Stimulated activated memory B cell treated with anti-CD40 and anti-IgM and Interleukin-4, amounts not matched to agents 10 μg/mL and 1 μg/mL and 100 μg/mL, for 72 hours (primary cell): ENCODE results near the gene JAKMIP1.
A peak's percentile ranks its signal among the peaks of the same experiment; 100 is the strongest.

Source experiments
- ATAC-seq: fragments of 150-1000 bp; cut with Tn5 transposase; 2 replicates; pipeline ENCODE4 v1.10.0; 2021
- H3K27ac Mint-ChIP-seq: one replicate; pipeline ENCODE4 v1.8.0; 2022; ENCODE audit warnings: mild to moderate bottlenecking, mixed read lengths
- H3K27me3 Mint-ChIP-seq: one replicate; pipeline ENCODE4 v1.8.0; 2022; ENCODE audit warnings: mixed read lengths
- H3K36me3 Mint-ChIP-seq: one replicate; pipeline ENCODE4 v1.8.0; 2022; ENCODE audit warnings: mixed read lengths
- H3K4me1 Mint-ChIP-seq: one replicate; pipeline ENCODE4 v1.8.0; 2022; ENCODE audit warnings: mixed read lengths
- H3K4me3 Mint-ChIP-seq: one replicate; pipeline ENCODE4 v1.8.0; 2022; ENCODE audit warnings: mild to moderate bottlenecking, moderate library complexity, mixed read lengths
- H3K9me3 Mint-ChIP-seq: one replicate; pipeline ENCODE4 v1.8.0; 2022; ENCODE audit warnings: mixed read lengths

Gene JAKMIP1

DNA sequence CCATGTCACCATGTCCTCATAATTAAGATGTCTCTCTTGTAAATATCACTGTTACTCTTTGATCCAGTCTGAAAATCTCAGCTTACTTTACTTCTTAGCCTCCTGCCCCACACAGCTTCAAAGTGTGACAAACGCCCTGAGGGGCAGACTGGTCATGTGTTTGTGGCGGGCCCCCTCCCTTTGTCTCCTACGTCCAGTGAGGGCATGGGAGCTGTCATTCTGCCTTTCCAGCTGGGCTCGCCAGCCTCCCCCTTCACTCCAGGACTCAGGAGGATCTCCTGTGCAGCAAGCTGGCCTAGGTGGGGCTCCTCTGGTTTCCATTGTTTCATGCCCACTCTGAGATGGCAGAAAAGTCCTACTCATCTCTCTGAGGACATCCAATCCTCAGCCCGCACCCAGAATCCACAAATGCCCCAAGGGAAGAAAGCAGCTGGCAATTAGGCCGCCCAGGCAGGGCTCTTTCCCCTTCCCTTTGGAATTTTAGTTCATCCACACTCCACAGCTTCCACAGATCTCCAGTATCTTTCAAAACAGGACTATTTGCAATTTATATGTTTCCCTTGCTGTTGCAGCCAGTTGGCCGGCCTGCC, 95.7 kb downstream of the JAKMIP1 start:
- H3K27ac Mint-ChIP-seq: no peak overlapping the region
- ATAC-seq: no peak
- H3K4me1 Mint-ChIP-seq: no peaks in the 10 kb centered on the region
- no peak overlapping the region for H3K4me3 Mint-ChIP-seq
- no peaks in the 10 kb centered on the region for H3K27me3 Mint-ChIP-seq
- peaks cover 4% of the 10 kb centered on the region for H3K9me3 Mint-ChIP-seq
- H3K36me3 Mint-ChIP-seq: no peaks in the 10 kb centered on the region

DNA sequence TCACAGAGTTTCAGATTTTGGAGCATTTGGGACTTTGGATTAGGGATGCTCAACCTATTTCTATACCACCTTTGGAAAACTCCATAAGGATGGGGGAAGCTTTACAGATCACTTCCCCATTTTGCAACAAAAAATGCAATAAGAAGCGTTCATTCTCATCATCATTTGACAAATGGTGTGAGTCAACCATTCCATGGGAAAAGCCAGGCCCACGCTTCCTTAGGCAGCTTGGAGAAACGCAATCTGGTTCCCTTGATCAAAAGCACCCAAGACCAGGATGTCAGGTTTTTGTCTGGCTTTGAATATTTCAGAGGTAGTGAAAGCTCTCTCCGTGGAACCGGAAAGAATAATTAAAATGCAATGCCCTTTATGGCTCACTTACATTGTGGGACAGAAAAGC, 102.8 kb downstream of the JAKMIP1 start:
- no peaks in the 10 kb centered on the region for H3K4me1 Mint-ChIP-seq
- H3K36me3 Mint-ChIP-seq: no peaks in the 10 kb centered on the region
- H3K27ac Mint-ChIP-seq: no peak overlapping the region
- no peak overlapping the region for H3K4me3 Mint-ChIP-seq
- no peaks in the 10 kb centered on the region for H3K27me3 Mint-ChIP-seq
- peaks cover 12% of the 10 kb centered on the region for H3K9me3 Mint-ChIP-seq
- no peak for ATAC-seq

DNA sequence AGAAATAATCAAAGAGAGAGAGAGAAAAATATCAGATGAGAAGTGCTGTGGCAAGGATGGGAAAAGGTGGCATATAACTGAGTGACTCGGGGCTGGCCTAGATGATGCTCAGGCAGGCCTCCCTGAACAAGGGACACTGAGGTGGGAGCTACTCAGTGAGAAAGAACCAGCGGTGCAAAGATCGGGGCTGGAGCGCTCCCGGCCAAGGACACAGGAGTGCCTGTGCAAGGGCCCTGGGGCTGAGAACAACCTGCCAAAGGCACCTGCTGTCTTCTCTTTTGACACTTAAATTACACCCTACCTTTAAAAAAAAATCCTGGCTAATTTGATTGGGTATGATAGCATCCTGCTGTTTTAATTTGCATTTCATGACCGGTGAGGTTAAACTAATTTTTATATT, 104.5 kb downstream of the JAKMIP1 start:
- Mint-ChIP-seq H3K4me1 (no peaks in the 10 kb centered on the region), H3K27me3 (no peaks in the 10 kb centered on the region), H3K4me3 (no peak overlapping the region), H3K9me3 (peaks cover 12% of the 10 kb centered on the region), H3K36me3 (no peaks in the 10 kb centered on the region), H3K27ac (no peak overlapping the region)
- ATAC-seq: no peak

DNA sequence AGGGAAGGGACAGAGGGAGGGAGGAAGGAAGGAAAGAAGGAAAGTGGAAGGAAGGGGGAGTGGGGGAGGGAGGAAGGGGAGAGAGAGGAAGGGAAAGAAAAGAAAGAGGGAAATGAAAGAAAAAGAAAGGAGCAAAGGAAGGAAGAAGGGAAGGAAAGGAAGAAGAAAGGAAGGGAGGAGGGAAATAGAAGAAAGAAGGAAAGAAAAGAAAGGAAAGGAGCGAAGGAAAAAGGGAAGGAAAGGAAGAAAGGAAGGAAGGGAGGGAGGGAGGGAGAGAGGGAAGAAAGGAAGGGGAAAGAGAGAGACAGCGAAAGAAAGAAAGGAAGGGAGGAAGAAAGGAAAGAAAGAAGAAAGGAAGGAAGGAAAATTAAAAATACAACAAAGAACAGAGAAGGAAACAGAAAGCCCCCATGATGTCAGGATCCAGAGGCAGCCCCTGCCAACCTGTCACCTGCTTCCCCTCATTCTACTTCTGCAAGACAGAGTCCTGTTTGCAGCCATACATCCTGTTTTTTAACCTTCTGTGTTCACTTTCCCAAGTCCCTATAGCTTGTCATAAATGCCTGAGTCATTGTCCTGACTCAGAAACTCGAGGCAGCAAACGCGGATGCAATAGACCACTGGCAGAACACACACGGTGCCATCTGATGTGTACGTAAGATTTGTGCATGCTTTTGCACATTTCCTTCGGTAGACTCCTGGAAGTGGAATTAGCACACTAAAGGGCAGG, 105.2 kb downstream of the JAKMIP1 start:
- Mint-ChIP-seq H3K27me3 (no peaks in the 10 kb centered on the region), H3K4me3 (no peak overlapping the region), H3K27ac (no peak overlapping the region), H3K36me3 (no peaks in the 10 kb centered on the region), H3K4me1 (no peaks in the 10 kb centered on the region), H3K9me3 (peaks cover 12% of the 10 kb centered on the region)
- ATAC-seq: no peak

DNA sequence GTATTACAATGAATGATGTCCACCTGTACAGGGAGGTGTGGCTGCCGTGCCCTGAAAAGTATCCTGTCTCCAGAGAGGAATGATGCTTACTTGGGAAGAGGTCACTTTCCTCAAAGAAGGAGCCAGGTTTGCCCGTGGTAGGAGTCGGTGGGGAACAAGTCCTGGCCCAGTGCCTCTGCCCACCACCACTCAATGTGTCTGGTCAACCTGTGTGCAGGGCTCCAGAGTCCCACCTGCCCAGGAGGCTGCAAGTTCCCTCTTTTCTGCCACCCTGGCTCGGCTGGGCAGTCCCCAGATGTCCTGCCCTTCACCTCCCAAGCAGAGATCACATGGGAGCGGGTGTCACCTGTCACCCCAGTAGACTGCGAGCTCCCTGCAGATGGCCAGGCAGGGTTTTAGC, 106.7 kb downstream of the JAKMIP1 start:
- H3K4me1 Mint-ChIP-seq: no peaks in the 10 kb centered on the region
- H3K27ac Mint-ChIP-seq: no peak overlapping the region
- H3K27me3 Mint-ChIP-seq: no peaks in the 10 kb centered on the region
- ATAC-seq: peak; percentile 16
- peaks cover 7% of the 10 kb centered on the region for H3K9me3 Mint-ChIP-seq
- H3K36me3 Mint-ChIP-seq: no peaks in the 10 kb centered on the region
- no peak overlapping the region for H3K4me3 Mint-ChIP-seq

DNA sequence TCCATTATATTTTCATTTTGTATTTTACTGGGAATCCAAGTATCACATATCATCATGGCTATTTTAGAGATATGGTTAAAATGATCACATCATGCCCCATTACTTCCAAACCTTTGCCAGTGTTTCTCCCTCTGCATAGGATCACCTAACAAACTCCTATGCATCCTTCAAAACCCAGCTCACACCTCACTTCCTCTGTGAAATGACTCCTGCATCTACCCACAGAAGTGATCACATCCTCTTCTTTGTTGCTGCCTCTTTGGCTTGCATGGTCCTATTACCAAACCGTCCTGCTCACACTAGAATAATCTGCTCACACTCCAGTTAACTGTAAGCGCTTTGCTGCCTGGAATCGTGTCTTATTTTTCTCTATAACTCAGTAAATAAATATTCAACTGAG, 107.4 kb downstream of the JAKMIP1 start:
- Mint-ChIP-seq H3K36me3 (no peaks in the 10 kb centered on the region), H3K4me3 (no peak overlapping the region), H3K27me3 (no peaks in the 10 kb centered on the region), H3K9me3 (peaks cover 3% of the 10 kb centered on the region), H3K4me1 (no peaks in the 10 kb centered on the region), H3K27ac (no peak overlapping the region)
- no peak for ATAC-seq

DNA sequence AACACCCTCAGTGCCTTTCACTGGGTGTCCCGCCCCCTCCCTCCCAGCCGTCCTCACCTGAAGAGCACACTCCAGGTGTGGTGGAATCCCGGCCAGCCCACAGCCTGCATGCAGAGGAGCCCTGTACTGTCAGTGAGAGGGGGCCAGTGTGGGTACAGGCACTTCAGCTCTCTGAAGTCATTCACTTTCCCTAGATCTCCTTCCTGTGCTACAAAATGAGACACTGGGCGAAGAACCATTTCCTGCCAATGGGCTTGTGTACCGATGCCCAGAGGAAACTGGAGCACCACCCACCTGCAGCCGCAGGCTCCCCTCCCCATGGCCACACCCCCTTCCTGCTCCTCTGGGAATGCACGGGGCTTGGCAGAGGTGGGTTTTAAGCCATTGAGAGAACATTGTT, 108.2 kb downstream of the JAKMIP1 start:
- ATAC-seq: no peak
- H3K36me3 Mint-ChIP-seq: no peaks in the 10 kb centered on the region
- H3K27ac Mint-ChIP-seq: no peak overlapping the region

DNA sequence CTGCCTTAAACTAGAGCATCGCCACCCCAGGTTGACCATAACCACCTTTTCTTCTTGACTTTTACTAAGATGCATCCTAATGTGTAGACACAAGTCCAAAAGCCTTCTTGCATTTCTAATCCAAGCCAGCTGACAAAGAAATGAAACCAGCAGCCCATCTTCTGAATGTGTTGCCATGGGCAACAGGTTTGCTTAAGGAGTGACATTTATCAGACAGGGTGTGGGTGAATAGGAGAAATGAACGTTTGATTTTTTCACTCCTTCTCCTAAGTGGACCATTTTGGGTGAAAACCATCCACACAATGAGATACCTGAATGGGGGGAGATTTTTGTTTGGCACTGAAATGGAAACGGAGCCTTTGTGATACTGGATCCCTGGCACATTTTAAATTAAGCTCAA, 109.4 kb downstream of the JAKMIP1 start:
- no peak for ATAC-seq
- Mint-ChIP-seq H3K27ac (no peak overlapping the region), H3K4me3 (no peak overlapping the region), H3K27me3 (no peaks in the 10 kb centered on the region), H3K9me3 (peaks cover 3% of the 10 kb centered on the region), H3K4me1 (no peaks in the 10 kb centered on the region), H3K36me3 (no peaks in the 10 kb centered on the region)

More for the DNA sequence above, 108.2 kb downstream of the JAKMIP1 start:
- no peak overlapping the region for H3K4me3 Mint-ChIP-seq
- H3K27me3 Mint-ChIP-seq: no peaks in the 10 kb centered on the region
- peaks cover 3% of the 10 kb centered on the region for H3K9me3 Mint-ChIP-seq
- H3K4me1 Mint-ChIP-seq: no peaks in the 10 kb centered on the region

DNA sequence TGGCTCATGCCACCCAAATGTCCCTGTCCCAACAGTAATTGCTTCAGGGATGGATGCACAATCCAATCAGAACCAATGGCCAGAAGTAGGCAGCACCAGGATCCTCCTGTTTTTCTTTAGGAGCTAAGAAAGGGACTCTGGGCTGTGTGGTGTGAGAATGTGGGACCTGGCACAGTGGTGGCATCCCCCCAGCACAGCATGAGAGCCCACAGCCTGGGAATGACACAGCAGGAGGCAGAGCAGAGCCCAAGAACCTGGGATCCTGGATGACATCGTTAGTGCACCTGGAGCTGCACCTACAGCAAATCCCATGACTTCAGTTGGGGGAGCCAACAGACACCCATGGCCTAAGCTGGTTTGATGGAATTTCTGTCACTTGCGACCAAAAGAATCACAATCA, 111.4 kb downstream of the JAKMIP1 start:
- Mint-ChIP-seq H3K27ac (no peak overlapping the region), H3K4me3 (no peak overlapping the region), H3K36me3 (no peaks in the 10 kb centered on the region), H3K4me1 (no peaks in the 10 kb centered on the region), H3K27me3 (no peaks in the 10 kb centered on the region), H3K9me3 (peaks cover 3% of the 10 kb centered on the region)
- ATAC-seq: no peak

DNA sequence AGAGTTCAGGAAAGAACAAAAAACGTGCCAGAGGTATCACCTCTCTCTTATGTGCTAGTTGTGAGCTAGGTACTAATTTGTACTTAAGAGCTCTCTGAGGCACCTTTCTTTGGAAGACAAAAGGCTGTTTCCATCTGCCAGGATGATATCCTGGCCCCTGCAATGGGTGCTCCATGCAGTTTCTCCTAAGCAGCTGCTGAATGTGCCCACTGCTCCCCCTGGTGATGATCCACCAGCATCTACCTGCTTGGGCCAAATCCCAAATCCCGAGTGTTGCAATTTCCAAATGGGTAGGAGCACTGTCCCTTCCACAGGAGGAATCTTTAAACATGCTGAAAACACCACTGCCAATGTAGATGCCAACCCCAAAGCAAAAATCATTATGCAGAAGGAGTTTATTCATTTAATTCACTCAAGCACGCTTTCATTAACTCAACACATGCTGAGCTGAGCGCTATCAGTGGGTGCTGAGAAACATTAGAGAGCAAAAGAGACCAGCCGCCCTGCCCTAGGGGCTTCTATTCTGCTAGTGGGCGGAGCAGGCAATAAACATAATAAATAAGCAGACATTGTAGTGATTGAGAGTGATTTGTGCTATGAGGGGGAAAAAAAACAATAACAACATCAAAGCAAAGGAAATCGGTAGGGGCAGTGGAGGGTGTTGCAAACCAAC, 112.5 kb downstream of the JAKMIP1 start:
- H3K4me1 Mint-ChIP-seq: no peaks in the 10 kb centered on the region
- no peaks in the 10 kb centered on the region for H3K27me3 Mint-ChIP-seq
- no peaks in the 10 kb centered on the region for H3K9me3 Mint-ChIP-seq
- no peak overlapping the region for H3K4me3 Mint-ChIP-seq
- ATAC-seq: no peak
- H3K36me3 Mint-ChIP-seq: no peaks in the 10 kb centered on the region
- H3K27ac Mint-ChIP-seq: no peak overlapping the region

DNA sequence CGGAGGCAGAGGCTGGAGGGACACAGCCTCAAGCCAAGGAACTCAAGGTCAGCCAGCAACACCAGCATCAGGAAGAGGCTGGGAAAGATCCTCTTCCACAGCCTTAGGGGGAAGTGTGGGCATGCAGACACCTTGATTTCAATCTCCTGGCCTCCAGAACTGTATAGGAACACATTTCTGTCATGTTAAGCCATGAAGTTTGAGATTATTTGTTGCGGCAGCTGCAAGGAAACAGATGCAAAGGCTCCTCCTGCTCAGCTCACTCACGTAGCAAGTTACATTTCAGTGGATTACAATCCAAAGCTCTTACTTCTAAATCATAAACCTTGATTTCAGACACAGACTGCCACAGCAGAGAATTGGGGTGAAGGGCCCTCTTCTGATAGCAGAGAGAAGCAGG, 113.5 kb downstream of the JAKMIP1 start:
- no peaks in the 10 kb centered on the region for H3K9me3 Mint-ChIP-seq
- no peak for ATAC-seq
- no peaks in the 10 kb centered on the region for H3K27me3 Mint-ChIP-seq
- no peaks in the 10 kb centered on the region for H3K36me3 Mint-ChIP-seq
- no peaks in the 10 kb centered on the region for H3K4me1 Mint-ChIP-seq
- H3K4me3 Mint-ChIP-seq: no peak overlapping the region
- H3K27ac Mint-ChIP-seq: no peak overlapping the region

DNA sequence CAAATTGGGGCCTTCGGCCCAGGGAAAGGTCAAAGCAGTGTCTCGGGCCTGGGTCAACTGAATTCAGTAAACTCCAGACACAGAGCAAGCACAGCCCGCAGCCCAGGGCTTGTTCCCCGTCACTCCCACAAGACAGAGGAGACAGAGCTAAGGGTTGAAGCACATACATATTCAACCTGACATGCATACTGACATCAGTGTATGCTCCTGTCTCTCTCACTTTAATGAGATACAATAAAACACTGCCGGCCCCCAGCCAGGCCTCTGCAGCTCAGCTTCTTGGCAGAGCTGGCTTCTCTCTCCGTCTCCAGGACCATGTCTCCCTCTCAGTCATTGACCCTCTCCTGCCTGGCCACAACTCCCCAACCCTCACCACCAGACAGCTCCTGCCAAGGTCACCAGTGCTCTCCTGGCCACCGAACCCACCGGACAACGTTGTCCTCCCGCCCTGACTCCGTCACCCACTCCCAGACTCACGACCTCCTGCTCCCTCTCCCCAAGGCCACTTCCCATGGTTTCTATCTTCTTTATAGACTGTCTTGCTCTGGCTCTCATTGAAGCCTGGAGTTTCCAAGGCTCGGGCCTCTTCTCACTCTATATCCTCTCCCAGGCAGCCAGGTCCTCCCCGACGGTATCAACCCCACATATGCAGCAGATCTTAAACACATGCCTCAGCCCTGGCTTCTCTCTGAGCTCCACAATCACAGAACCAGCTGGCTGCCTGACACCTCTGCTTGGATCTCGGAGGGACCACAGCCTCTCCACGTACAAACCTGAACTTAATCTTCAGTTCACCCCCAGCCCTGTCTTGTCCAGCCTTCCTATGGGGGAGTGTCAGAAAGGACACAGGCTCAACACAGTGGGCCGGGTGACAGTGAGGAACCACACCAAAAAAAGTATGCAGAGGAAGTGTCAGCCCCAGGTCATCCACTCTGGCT, 114.4 kb downstream of the JAKMIP1 start:
- Mint-ChIP-seq H3K4me3 (no peak overlapping the region), H3K27me3 (no peaks in the 10 kb centered on the region), H3K27ac (no peak overlapping the region), H3K4me1 (no peaks in the 10 kb centered on the region), H3K36me3 (no peaks in the 10 kb centered on the region), H3K9me3 (no peaks in the 10 kb centered on the region)
- ATAC-seq: peak; percentile 31

DNA sequence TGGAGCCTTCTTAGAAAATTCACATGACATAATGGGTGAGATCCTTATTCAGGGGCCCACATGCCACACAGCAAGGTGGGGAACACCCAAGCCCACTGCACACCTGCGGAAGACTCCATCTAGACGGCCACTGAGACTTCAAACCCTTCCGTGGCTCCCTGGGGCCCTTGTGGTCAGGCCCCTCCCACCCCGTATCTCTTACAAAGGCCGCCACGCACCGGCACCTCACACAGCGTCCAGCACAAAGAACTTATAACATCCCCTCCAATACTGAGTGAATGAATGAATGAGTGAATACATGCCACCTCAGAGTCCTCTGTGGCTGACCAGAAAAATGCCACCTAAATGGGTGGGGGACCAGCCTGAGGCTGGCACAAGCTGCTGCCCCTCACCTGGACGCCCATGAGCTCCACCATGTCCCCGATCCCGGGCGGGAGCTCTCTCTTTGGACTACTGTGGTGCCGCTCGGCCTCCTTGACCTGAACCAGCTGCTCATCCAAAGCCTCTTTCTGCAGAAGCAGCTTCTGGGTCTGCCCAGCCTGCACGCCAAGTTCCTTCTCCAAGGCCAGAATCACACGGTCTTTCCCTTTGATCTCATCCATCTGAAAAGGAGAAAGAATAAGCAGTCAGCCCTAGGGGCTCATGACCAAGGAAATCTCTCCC, 115.2 kb downstream of the JAKMIP1 start:
- Mint-ChIP-seq H3K9me3 (no peaks in the 10 kb centered on the region), H3K27me3 (no peaks in the 10 kb centered on the region), H3K4me1 (no peaks in the 10 kb centered on the region), H3K36me3 (no peaks in the 10 kb centered on the region), H3K4me3 (no peak overlapping the region), H3K27ac (no peak overlapping the region)
- ATAC-seq: no peak

DNA sequence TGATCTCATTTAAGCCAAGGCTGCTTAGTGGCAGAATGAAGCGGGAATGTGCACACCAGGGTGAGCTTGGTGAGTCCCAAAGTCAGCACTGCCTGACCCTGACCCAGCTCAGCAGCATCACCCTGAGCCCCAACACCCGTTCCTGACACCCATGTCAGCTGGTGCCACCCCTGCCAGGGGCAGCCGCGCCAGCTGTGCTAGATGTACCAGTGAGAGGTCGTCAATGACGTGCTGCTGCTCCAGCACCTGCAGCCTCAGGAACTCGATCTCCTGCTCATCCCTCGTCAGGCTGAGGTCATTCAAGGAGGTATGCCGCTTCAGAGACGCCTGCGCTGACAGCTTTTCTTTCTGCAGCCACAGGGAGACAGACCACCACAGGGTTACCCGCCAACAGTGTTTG, 120.4 kb downstream of the JAKMIP1 start:
- no peaks in the 10 kb centered on the region for H3K9me3 Mint-ChIP-seq
- ATAC-seq: no peak
- H3K27ac Mint-ChIP-seq: no peak overlapping the region
- no peak overlapping the region for H3K4me3 Mint-ChIP-seq
- no peaks in the 10 kb centered on the region for H3K27me3 Mint-ChIP-seq
- H3K4me1 Mint-ChIP-seq: no peaks in the 10 kb centered on the region
- H3K36me3 Mint-ChIP-seq: no peaks in the 10 kb centered on the region

DNA sequence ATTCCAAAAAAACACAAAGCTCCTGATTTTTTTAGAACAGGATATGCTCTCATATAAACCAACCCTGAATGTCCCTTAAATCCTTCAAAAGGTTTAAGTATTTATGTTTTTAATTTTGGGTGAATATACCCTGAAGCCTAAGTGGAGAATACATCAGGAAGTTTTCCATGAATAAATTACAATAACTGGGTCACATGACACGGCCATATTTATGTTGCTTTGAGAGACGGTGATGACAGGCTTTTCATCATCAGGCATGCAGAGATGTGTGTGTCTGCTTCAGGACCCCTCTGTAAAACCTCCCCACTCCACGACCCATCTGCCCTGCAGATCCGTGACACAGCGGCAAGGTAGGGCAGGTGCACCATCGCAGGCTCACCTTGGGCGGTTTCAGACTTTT, 121.8 kb downstream of the JAKMIP1 start:
- no peak overlapping the region for H3K4me3 Mint-ChIP-seq

More for the DNA sequence above, 121.8 kb downstream of the JAKMIP1 start:
- Mint-ChIP-seq H3K27me3 (no peaks in the 10 kb centered on the region), H3K36me3 (no peaks in the 10 kb centered on the region), H3K27ac (no peak overlapping the region), H3K4me1 (no peaks in the 10 kb centered on the region), H3K9me3 (no peaks in the 10 kb centered on the region)
- ATAC-seq: no peak
